ENCODE measurements around the gene SPTSSA.
"Not testable (repeated sequence)": the region's sequence is repeated elsewhere in the genome, so short reads cannot be mapped to it uniquely, and the experiment has no call there.

The SPTSSA gene

GRCh38 chr14:34462132-34462893, at the start of gene SPTSSA:
Gene SPTSSA (minus strand): TSS chr14:34462240. CDS start chr14:34462207, 33 bp downstream.
- peak; percentile 76 for DNase-seq (ENCODE audit: low spot score)

GRCh38 chr14:34507884-34508283, 45.8 kb upstream of the SPTSSA start:
- DNase-seq (ENCODE audit: low spot score) = no peak

GRCh38 chr14:34507459-34507858, 45.4 kb upstream of the SPTSSA start:
- no peak for DNase-seq (ENCODE audit: low spot score)

- DNase-seq (ENCODE audit: low spot score) = not testable (repeated sequence)
Observed at GRCh38 chr14:34505124-34505491, 43.1 kb upstream of the SPTSSA start.

- DNase-seq (ENCODE audit: low spot score) = not testable (repeated sequence)
Observed at GRCh38 chr14:34504027-34504426, 42.0 kb upstream of the SPTSSA start.

GRCh38 chr14:34502545-34503225, 40.6 kb upstream of the SPTSSA start:
- DNase-seq (ENCODE audit: low spot score) = no peak

GRCh38 chr14:34502001-34502400, 40.0 kb upstream of the SPTSSA start:
- no peak for DNase-seq (ENCODE audit: low spot score)

- no peak for DNase-seq (ENCODE audit: low spot score)
Observed at GRCh38 chr14:34501004-34501580, 39.1 kb upstream of the SPTSSA start.

GRCh38 chr14:34498684-34499412, 36.8 kb upstream of the SPTSSA start:
- peak; percentile 24 for DNase-seq (ENCODE audit: low spot score)

GRCh38 chr14:34496679-34497513, 34.9 kb upstream of the SPTSSA start:
- no peak for DNase-seq (ENCODE audit: low spot score)

GRCh38 chr14:34496007-34496678, 34.1 kb upstream of the SPTSSA start:
- DNase-seq (ENCODE audit: low spot score) = no peak

- no peak for DNase-seq (ENCODE audit: low spot score)
Observed at GRCh38 chr14:34489324-34489723, 27.3 kb upstream of the SPTSSA start.

- no peak for DNase-seq (ENCODE audit: low spot score)
Observed at GRCh38 chr14:34488528-34488927, 26.5 kb upstream of the SPTSSA start.

- no peak for DNase-seq (ENCODE audit: low spot score)
Observed at GRCh38 chr14:34484726-34485125, 22.7 kb upstream of the SPTSSA start.

GRCh38 chr14:34482463-34482862, 20.4 kb upstream of the SPTSSA start:
- DNase-seq (ENCODE audit: low spot score) = no peak

- DNase-seq (ENCODE audit: low spot score) = no peak
Observed at GRCh38 chr14:34479694-34480093, 17.7 kb upstream of the SPTSSA start.

- DNase-seq (ENCODE audit: low spot score) = no peak
Observed at GRCh38 chr14:34478261-34478660, 16.2 kb upstream of the SPTSSA start.

GRCh38 chr14:34476036-34476435, 14.0 kb upstream of the SPTSSA start:
- not testable (repeated sequence) for DNase-seq (ENCODE audit: low spot score)

- no peak for DNase-seq (ENCODE audit: low spot score)
Observed at GRCh38 chr14:34475163-34475562, 13.1 kb upstream of the SPTSSA start.

- DNase-seq (ENCODE audit: low spot score) = no peak
Observed at GRCh38 chr14:34474187-34474679, 12.2 kb upstream of the SPTSSA start.

All from NAMALWA (cell line).